KBM-7 (cell line): ENCODE results near the gene ARHGEF4.

Source experiments
- DNase-seq: peaks from one replicate; pipeline ENCODE4 v3.0.0-alpha.2; 2015
- in situ Hi-C: fragments of 300-500 bp; cut with MboI; formaldehyde crosslinking; loops from 2 replicates; pipeline ENCODE4 v1.14.3; 2020; ENCODE audit warnings: low sequenced_read_pairs, low pct_unique_long_range_greater_than_20kb, mixed read lengths

Gene ARHGEF4

DNA sequence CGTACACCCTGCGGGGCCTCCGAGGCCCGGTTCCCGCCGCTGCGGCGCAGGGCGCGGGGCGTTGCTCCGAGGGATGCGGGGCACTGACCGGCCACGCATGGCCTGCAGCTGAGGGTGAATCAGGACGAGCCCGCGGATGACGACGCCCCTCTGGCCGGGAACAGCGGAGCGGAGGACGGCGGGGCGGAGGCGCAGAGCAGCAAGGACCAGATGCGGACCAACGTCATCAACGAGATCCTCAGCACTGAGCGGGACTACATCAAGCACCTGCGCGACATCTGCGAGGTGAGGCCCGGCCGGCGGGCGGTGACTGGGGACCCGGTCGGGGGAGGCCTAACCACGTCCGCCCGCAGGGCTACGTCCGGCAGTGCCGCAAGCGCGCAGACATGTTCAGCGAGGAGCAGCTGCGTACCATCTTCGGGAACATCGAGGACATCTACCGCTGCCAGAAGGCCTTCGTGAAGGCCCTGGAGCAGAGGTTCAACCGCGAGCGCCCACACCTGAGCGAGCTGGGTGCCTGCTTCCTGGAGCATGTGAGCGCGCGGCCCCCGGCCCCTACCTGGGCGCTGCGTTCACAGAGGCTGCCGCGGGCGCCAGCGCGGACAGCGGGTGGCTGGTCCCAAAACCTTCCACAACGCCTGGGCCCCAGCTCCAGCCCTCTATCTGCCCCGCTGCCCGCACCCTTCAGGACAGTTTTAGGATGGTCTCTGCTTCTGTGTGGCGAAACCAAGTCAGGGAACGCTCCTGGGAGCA lies 203.4 kb downstream of the ARHGEF4 start:
- in situ Hi-C loops = no loop called here
- no peak for DNase-seq

- no peak for DNase-seq
- in situ Hi-C loops = no loop called here
Observed at GRCh38 chr2:131040661-131041401, 204.1 kb downstream of the ARHGEF4 start.

DNA sequence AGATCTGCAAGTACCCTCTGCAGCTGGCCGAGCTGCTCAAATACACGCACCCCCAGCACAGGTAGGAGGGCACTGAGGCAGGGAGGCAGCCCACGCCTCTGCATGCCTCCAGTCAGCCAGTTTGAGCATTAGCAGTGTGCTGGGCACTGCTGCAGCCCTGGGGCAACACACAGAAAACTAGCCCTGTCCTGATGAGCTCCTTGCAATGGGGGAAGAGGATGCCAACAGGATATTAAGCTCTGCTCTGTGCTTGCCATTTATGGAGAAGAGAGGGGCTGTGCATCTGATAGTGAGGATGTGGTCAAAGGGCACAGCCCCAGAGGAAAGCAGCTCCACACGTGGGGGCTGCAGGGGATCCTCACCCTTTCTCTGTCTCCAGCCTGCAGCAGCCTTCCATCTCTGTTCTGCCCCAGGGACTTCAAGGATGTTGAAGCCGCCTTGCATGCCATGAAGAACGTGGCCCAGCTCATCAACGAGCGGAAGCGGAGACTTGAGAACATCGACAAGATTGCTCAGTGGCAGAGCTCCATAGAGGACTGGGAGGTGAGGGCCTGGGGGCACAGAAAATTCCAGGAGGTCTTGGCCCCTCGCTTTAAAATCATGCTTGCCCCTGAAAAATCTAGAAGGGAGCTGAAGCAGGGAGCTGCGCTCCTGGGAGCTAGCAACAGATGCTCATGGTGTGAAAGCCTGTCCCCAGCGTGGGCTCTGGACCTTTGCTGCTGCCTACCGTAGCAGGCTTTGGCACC lies 204.9 kb downstream of the ARHGEF4 start:
- in situ Hi-C loops = no loop called here
- DNase-seq = no peak

- DNase-seq = no peak
- in situ Hi-C loops = no loop called here
Observed at GRCh38 chr2:131042148-131042775, 205.5 kb downstream of the ARHGEF4 start.

DNA sequence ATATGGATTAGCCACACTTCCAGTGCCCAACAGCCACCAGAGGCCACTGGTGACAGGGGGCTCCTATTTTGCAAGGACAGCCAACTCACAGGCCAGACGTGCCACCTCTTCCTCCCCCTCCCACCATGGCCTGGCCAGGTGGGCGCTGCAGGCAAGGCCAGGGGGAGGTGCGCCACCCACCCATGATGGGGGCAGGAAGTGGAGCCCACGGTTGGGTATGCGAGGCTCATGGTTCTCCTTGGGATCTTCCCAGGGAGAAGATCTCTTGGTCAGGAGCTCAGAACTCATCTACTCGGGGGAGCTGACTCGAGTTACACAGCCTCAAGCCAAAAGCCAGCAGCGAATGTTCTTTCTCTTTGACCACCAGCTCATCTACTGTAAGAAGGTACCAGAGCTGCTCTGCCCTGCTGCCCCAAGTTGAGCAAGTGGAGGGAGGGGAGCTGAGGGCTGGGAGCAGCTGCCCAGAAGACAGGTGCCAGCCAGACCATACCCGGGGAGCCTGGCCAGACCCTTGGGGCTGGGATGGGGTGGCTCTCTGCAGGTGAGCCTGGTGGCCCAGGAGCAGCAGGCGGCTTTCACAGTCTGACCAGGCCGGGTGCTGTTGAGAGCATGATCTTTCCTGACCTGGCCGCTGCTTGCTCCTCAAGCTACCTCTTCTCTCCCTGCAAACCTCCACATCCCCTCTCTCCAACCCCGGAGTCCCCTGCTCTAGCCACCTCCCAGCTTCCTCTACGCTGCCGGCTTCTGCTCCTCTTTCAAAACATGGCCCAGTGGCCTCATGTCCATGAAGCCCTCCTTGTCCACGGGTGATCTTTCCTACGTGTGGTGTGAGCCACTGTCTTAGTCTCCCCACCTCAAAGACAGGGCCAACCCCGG lies 206.7 kb downstream of the ARHGEF4 start:
- in situ Hi-C loops = no loop called here
- DNase-seq = no peak

GRCh38 chr2:131044075-131044756 lies 207.5 kb downstream of the ARHGEF4 start:
- DNase-seq = no peak
- in situ Hi-C loops = no loop called here

DNA sequence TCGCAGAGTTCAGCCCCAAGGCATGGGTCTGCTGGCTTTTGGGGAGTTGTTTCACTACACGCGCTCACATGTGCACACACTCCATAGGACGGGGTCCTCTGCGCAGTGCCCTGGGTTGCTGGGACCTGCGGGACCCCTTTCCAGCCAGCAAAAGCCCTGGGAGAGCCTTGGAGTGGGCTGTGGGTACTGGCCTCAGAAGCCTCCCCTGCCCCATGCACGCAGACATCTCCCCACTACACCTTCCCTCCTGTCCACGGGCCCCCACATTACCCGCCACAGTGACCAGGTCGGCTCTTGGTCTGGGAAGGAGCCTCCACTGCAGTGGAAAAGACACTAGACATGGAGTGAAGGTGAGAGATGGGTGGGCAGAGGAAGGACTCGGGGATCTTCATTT lies 208.0 kb downstream of the ARHGEF4 start:
- in situ Hi-C loops = no loop called here
- DNase-seq = no peak

GRCh38 chr2:131045286-131046027 lies 208.7 kb downstream of the ARHGEF4 start:
- in situ Hi-C loops = no loop called here

GRCh38 chr2:131046028-131046917 lies 209.6 kb downstream of the ARHGEF4 start:
- no peak for DNase-seq
- in situ Hi-C loops = no loop called here

More at GRCh38 chr2:131045286-131046027, 208.7 kb downstream of the ARHGEF4 start:
- no peak for DNase-seq

- no peak for DNase-seq
- in situ Hi-C loops = no loop called here
Observed at GRCh38 chr2:131046918-131047652, 210.4 kb downstream of the ARHGEF4 start.

DNA sequence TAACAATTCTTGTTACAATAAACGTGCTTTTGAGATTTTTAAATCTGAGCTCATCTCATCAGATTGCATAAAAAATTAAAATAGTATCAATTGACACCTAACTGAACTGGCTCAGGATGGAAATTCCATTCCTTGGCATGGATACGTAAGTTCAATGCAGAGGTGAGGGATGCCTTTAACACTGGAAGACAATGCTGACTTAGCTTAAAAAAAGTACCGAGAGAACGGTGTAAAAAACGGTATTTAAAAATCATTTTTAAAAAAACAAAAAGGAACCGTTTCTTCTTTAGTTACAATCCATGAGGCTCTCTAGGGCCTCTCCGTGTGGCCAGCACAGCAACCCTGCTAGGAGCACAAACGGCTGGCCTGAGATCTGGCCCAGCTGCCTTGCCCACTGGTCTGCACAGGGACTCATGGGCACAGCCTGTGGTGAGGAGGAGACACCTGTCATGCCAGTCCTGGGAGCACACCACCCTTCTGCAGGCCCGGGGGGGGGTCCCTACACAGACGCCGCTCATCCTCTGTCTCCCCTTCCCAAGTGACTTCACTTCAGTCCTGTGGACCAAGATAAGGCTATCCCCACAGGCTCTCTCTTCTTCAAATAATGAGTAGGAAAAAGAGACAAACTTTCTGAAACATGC lies 211.3 kb downstream of the ARHGEF4 start:
- in situ Hi-C loops = no loop called here
- no peak for DNase-seq

- no peak for DNase-seq
- in situ Hi-C loops = no loop called here
Observed at GRCh38 chr2:131048641-131049040, 211.9 kb downstream of the ARHGEF4 start.

GRCh38 chr2:131049150-131049718 lies 212.5 kb downstream of the ARHGEF4 start:
- no peak for DNase-seq
- in situ Hi-C loops = no loop called here

DNA sequence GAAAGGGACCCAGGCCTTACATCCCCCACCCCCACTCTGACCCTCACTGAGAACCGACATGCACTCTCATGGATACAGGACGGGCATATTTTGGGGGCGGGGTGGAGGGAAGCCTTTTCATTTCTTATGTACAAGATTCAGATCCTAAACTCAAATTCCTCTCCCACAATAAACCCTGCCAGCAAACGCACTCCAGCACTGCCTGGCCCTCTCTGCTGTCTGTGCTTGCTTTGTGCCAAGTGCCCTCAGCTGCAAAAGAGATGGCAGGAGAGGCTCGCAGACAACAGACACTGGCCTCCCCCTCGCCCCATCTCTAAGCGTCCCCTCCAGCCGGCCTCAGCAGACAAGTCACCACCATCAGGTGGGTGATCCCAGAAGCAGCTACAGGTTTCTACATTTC lies 214.2 kb downstream of the ARHGEF4 start:
- in situ Hi-C loops = no loop called here
- no peak for DNase-seq

GRCh38 chr2:131052741-131053263 lies 216.1 kb downstream of the ARHGEF4 start:
- no peak for DNase-seq
- in situ Hi-C loops = no loop called here
